T-helper 22 cell (primary cell): ENCODE data around the gene MCM7.
"Not testable (repeated sequence)": the region's sequence is repeated elsewhere in the genome, so short reads cannot be mapped to it uniquely, and the experiment has no call there.

Source experiments
- DNase-seq: peaks from one replicate; pipeline ENCODE4 v3.0.0-alpha.2; 2020; ENCODE audit warnings: low read depth

The MCM7 gene

DNA sequence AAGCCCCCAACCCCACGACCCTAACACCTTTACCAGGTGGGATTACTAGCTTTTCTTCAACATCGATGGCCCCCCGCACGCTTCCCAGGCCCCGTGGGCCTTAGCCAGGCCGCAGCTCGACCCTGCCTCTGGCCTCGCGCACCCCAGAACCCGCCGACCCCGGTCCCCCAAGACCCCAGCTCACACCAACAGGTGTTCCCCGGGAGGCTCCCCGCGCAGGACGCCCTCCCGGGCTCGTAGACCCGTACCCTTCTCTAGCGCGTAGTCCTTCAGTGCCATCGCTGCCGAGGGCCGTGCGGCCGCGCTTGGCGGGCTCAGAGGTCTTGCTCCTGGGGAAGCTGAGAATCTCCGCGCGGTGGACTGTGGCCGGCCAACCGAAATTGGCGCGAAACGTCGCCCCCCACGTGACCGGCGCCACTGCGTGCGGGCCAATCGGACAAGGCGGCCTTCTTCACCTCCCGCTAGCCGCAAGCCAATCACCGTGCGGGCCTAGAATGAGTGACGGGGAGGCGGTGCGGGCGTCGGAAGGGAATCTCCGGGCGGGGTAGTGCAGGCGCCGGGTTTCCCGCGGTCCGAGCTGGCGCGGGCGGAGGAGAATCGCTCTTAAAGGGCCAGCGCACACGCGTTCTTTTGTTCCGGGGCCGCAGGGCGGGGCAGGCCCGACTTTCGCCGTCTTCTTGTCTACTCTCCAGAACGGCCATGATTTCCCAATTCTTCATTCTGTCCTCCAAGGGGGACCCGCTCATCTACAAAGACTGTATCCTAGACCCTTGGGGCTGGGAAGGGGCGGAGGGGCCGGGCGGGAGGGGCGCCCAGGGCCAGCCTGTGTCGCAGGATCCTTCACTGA is at the start of gene MCM7, which contains the start of gene AP4M1:
TSS of gene MCM7 (minus strand) at position 382 of the 847 bp plus-strand sequence. CDS start at position 279, 103 bp downstream.
TSS of gene AP4M1 (plus strand) at position 628 of the 847 bp plus-strand sequence. CDS start at position 700, 72 bp downstream.
- DNase-seq, result peak; percentile 95

DNA sequence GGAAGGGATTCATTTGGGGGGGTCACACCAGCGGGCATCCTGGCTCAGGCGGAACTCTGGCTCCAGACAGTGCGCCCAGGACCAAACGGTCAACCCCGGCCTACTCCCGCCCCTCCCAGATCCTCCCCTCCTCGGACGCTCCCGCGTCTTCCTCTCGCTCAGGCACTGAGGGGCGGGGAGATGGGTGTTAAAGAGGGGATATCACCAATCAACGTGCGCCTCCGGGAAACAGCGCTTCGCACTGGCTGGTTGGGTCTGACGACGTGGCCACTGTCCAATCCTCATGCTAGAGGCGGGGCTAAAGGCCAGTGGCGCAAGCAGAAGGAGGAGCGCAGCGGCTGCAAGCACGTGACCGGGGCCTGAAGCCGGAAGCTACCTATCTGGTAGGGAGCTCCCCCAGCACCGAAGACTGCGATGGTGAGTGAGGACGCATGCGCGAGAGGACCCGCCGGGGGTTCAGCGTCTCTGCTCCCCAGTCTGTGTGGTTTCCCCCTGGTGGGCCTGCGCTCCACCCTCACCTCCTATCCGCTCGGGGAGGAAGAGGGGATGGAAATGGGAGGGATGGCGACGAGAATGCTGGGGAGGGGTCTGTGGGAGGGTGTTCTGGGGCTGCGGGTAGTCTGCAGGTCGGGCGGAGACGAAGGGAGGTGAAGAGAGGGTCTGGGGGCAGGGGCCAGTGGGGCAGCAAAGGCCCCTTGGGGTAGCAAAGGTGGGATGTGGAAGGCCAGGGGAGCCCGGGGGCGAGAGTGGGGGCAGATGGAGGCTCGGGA is 47.5 kb upstream of the MCM7 start, which contains the start of gene LAMTOR4:
TSS of gene LAMTOR4 (plus strand) at position 360 of the 770 bp plus-strand sequence. CDS start at position 415, 55 bp downstream.
- peak; percentile 99 for DNase-seq

DNA sequence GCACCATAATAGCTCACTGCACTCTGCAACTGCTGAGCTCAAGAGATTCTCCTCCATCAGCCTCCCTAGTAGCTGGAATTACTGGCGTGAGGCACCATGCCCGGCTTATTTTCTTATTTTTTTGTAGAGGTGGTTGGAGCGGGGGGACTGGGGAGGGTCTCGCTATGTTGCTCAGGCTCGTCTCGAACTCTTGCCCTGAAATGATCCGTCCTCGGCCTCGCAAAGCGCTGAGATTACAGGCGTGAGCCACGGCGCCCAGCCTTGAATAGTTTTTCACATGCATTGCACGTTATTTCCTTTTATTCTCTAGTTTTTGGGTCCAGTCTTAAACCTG is 47.0 kb upstream of the MCM7 start:
- DNase-seq, result no peak

DNA sequence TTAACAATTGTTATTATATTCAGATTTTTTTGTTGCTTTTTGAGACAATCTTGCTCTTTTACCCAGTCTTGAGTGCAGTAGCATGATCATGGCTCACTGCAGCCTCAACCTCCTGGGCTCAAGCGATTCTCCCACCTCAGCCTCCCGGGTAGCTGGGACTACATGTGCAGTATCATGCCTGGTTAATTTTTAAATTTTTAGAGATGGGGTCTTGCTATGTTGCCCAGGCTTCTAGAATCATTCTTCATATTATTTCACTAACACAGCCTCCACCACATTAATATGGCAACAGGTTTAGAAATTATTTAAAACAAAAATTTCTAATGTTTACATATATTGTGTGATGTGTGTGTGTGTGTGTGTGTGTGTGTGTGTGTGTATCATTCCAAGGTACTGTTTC is 46.1 kb upstream of the MCM7 start:
- DNase-seq, result no peak

DNA sequence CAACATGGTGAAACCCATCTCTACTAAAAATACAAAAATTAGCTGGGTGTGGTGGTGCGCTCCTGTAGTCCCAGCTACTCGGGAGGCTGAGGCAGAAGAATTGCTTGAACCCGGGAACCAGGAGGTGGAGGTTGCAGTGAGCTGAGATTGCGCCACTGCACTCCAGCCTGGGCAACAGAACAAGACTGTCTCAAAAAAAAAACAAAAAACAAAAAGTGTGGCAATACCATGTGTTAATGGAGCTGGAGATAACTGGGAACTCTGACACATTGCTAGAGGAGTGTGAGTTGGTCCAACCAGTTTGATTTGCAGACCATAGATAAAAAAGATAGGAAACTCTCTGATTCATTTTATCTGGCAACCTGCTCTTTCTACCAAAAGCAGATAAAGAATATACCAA is 45.2 kb upstream of the MCM7 start:
- not testable (repeated sequence) for DNase-seq

DNA sequence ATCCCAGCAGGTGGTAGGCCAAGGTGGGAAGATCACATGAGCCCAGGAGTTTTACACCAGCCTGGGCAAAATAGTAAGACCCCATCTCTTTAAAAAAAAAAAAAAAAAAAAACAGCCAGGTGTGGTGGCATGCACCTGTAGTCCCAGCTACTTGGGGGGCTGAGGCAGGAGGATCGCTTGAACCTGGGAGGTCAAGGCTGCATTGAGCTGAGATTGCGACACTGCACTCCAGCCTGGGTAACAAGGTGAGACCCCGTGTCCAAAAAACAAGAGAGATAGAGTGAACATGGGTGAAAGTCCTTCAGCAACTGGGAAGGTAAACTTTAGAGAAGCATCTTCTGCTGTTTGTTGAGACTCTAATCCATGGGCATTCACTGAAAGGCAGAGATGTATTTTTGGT is 41.3 kb upstream of the MCM7 start:
- no peak for DNase-seq

DNA sequence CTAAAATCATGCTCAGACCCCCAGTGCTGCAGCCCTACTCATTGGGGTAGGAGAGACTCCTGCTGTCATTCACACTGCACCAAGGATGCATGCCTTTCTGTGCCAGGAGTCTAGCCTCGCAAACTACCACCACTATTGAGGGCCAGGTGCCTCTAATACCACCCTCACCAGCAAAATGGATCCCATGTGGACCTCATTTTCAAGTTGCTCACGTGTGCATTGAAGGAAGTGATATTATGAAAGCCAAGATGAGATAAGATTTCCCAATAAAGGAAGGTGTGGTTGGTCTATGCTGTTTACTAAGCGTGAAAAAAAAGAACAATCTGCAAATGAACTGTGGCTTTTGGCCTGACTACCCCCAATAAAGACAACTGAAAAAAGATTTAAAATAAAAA is 40.4 kb upstream of the MCM7 start:
- DNase-seq, result no peak

DNA sequence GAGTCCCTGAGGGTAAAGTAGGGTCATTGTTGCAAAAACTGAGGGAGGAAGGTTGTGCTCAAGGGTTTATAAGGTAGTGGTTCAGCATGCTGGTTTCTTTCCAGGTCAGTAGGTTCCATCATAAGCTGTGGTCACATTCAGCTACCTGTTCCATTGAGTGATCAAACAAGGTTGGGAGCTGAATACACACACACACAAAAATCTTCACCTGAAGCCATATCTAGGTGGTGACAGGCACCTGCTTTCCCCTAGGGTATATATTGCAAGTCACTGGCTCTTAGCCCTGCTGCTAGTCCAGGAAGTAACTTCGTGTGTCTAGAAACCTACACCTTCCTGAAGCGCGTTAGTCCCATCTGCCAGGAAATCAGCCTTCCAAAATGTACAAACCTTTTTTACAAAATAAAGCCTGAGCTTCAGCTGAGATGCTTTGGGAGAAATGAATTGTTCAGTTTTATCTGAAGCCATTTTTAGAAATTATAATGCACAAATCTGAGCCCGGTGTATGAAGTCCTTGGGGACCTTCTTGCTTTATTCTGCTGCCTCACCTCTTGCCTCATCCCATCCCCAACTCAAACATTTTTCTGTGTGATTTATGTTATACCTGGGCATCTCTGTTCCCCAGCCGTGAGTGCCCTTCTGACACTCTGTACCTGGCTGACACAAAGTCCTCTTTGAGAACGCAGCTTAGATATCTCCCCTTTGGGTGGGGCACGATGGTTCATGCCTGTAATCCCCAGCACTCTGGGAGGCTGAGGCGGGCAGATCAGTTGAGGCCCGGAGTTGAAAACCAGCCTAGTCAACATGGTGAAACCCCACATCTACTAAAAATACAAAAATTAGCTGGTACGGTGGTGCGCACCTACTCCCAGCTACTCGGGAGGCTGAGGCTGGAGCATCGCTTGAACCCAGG is 36.9 kb upstream of the MCM7 start:
- no peak for DNase-seq

DNA sequence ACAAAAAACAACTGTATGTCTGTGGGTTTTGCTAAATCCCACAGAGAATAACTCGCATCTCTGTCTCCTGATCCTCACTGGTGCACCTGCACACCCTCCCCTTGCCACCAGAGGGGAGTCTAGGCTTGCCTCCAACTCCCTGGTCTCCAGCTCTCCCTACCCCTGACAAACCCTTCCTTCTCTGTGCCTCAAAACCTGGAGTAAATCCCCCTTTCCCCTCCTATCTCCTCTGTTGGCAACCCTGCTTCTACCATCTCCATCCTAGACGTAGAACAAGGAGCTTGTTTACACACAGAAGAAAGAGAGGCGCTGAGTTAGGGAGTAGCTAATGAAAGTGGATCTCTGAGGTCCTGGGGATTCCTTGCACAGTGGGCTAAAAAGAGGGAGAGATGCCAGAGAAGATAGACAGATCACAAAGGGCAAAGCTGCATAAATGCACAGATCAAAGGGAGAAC is 31.5 kb upstream of the MCM7 start:
- peak; percentile 22 for DNase-seq

DNA sequence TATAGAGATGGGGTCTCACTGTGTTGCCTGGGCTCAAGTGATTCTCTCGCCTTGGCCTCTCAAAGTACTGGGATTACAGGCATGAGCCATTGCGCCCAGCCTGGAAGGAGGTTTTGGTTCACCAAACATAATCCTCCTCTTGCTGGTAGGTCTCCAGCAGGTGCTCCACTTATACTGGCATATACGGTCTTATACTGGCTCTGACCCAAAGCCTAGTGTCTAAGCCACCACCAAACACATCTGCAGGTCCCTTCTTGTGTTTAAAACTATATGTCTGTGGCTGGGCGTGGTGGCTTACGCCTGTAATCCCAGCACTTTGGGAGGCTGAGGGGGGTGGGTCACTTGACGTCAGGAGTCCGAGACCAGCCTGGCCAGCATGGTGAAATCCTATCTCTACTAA is 30.9 kb upstream of the MCM7 start:
- DNase-seq, result no peak

DNA sequence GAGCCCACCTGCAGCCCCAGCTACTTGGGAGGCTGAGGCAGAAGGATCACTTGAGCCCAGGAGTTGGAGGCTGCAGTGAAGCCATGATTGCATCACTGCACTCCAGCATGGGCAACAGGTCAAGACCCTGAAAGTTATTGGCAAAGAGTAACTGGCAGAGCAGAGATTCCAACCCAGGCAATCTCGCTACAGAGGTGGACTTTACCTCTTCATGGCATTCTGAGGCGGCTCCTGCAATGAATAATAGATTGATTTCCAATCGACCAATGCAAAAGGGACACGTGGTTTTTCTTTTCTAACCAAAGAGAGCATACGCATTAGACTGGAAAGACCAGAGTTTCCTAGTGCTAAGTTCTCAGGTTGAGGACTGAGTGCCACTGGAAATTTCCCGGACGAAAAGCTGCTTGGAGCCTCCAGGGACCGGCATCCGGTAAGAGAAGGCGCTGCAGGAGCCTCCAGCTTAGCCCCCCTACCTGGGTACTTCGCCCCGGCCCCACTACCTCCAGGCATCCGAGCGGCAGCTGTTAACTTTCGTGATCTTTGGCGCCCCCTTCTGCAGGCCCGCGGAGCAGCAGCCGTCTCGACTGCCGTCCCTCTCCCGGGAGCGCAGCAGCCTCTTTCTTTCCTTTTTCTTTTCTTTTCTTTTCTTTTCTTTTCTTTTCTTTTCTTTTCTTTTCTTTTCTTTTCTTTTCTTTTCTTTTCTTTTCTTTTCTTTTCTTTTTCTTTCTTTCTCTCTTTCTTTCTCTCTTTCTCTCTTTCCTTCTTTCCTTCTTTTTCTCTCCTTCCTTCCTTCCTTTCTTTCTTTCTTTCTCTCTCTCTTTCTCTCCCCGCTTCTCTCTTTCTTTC is 29.6 kb upstream of the MCM7 start:
- DNase-seq, result peak; percentile 61

DNA sequence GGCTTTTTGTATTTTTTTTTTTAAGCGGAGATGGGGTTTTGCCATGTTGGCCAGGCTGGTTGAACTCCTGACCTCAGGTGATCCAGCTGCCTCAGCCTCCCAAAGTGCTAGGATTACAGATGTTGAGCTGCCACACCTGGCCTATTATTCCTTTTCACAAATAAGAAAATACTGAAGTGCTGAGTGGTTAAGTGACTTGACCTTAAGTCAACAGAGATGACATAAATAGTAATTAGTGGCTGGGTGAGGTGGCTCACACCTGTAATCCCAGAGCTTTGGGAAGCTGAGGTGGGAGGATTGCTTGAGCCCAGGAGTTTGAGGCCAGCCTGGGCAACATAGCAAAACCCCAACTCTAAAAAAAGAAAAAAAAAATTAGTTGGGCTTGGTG is 29.0 kb upstream of the MCM7 start:
- DNase-seq, result not testable (repeated sequence)

DNA sequence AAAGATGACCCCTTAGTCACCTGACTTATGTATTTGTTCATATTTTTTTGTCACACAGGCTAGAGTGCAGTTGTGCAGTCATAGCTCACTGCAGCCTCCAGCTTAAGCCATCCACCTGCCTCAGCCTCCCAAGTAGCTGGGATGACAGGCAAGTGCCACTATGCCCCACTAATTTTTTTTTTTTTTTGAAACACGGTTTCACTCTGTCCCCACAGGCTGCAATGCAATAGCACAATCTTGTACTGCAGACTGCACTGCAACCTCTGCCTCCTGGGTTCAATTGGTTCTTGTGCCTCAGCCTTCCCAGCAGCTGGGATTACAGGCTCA is 27.4 kb upstream of the MCM7 start:
- DNase-seq, result no peak

DNA sequence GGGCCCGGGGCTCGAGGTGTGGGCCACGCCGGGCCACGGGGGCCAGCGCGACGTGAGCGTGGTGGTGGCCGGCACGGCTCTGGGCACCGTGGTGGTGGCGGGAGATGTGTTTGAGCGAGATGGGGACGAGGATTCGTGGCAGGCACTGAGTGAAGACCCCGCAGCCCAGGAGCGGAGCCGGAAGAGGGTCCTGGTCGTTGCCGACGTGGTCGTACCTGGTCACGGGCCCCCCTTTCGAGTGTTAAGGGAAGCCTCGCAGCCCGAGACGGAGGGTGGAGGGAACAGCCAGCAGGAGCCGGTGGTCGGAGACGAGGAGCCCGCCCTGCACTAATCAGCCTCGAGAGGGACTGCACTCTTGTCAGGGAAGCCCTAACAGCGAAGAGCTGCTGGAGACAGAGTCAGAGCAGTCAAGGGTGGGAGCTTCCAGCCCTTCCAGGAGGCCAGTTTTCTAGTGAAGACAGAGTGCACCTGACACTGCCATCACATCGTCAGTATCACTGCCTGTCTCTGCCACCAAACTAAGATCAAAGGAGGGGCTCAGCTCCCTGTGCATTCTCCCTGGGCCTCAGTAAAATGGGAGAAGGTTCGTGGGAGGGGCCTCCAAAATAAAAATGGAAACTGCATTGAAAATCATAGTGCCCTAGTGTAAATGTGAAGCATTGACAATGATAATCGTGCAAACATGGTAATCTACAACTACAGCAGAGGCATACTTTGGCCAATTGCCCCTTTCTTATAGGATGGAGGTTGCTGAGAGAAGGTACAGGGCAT is 26.9 kb upstream of the MCM7 start:
- DNase-seq, result no peak

DNA sequence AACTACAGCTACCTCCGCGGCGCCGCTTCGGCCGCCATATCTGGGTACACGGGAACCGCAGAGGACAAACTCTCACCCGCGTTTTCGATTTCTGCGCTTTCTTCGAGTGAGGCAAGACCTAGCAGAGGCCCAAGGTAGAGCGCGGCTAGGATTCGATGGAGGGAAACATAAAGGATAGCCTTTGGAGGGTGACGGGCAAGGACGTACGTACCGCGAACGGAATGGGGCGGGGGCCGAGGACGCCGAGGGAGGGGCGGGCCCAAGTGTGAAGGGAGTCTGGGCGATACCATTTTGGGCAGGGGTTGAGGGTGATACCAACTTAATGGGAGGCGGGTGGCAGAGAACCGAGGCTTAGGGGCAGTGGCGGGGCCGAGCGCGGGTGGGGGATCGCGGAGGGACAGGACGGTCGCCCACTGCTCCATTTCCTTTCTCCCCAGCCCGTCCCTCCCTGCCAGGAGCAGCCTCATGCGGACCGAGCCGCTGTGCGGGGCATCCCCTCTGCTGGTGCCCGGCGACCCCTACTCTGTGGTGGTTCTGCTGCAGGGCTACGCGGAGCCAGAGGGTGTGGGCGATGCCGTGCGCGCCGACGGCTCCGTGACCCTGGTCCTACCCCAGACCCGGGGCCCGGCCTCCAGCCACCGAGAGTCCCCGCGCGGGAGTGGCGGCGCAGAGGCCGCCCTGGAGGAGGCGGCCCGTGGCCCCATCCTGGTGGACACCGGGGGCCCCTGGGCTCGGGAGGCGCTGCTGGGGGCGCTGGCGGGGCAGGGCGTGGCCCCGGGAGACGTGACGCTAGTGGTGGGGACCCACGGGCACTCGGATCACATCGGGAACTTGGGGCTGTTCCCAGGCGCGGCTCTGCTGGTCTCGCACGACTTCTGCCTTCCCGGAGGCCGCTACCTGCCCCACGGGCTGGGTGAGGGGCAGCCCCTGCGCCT is 26.0 kb upstream of the MCM7 start, which contains the start of gene MBLAC1:
TSS of gene MBLAC1 (plus strand) at position 37 of the 935 bp plus-strand sequence. CDS start at position 466, 429 bp downstream.
- DNase-seq, result peak; percentile 85

DNA sequence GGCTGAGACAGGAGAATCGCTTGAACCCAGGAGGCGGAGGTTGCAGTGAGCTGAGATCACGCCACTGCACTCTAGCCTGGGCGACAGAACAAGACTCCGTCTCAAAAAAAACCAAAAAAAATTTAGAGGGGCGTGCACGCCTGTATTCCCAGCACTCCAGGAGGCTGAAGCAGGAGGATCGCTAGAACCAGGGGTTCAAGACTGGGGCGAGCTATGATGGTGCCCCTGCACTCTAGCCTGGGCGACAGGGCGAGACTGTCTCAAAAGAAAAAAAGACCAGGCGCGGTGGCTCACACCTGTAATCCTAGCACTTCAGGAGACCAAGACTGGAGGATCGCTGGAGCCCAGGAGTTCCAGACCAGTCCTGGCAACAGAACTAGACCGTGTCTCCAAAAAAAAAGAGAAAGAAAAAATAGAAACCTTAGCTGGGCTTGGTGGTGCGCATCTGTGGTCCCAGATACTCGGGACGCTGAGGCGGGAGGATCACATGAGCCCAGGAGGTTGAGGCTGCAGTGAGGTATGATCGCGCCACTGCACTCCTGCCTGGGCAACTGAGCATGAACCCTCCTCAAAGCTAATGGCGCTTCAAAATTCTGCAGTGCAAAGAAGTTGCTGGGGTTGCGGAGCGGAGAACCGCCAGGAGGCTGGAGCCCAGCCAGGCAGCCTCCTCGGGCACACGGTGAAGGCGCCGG is 25.2 kb upstream of the MCM7 start:
- DNase-seq, result no peak

DNA sequence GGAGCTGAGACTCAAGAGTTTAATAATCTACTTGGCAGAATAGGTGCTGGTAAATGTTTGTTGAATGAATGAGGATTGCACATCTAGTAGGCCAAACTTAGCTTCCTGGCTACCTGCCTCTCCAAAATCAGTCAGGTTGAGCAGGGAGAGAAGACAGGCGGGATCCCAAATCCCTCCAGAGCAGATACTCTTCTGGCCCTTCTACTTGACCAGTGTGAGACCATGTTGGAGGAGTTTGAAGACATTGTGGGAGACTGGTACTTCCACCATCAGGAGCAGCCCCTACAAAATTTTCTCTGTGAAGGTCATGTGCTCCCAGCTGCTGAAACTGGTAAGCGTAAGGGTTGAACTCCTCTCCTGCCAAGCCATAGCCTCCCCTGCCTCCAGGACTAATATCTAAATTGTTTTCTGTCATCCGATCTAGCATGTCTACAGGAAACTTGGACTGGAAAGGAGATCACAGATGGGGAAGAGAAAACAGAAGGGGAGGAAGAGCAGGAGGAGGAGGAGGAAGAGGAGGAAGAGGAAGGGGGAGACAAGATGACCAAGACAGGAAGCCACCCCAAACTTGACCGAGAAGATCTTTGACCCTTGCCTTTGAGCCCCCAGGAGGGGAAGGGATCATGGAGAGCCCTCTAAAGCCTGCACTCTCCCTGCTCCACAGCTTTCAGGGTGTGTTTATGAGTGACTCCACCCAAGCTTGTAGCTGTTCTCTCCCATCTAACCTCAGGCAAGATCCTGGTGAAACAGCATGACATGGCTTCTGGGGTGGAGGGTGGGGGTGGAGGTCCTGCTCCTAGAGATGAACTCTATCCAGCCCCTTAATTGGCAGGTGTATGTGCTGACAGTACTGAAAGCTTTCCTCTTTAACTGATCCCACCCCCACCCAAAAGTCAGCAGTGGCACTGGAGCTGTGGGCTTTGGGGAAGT is 23.4 kb upstream of the MCM7 start:
- no peak for DNase-seq
